ENCODE measurements around the gene ALS2CL.

DNA sequence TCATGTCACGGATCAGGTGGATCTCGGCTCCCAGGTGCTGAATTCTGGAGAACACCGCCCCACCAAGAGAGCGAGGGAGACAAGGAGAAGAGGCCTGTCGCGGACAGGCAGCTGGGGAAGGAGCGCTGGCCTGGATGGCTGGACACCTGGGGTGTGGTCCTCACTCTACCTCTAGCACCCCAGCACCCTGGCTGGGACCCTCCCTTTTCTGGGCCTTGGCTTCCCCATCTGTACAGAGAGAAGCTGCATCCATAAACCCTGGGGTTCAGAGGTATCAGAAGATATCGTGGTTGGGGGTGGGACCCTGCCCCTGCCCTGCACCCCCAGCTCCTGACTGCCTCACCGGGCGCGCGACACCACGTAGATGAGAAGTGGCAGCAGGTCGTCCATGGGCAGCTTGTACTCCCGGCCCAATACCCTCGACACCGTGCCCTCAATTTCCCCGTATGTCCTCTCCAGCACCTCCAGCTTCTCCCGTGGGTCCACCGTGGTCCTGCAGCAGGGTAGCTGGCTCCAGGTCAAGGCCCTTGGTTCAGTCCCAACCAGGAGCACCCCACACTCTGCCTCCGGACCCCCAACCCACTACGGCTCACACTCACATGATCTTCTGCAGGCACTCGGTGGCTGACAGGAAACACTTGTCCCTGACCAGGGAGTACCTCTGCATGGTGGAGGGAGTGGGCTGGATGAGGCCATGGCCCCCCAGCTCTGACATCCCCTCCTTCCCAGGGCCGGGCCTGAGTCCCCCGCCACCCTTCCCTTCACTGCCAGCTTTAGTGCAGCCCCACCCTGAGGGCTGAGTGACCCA lies 21.7 kb downstream of the ALS2CL start:
- TF ChIP-seq, protein P1, sequence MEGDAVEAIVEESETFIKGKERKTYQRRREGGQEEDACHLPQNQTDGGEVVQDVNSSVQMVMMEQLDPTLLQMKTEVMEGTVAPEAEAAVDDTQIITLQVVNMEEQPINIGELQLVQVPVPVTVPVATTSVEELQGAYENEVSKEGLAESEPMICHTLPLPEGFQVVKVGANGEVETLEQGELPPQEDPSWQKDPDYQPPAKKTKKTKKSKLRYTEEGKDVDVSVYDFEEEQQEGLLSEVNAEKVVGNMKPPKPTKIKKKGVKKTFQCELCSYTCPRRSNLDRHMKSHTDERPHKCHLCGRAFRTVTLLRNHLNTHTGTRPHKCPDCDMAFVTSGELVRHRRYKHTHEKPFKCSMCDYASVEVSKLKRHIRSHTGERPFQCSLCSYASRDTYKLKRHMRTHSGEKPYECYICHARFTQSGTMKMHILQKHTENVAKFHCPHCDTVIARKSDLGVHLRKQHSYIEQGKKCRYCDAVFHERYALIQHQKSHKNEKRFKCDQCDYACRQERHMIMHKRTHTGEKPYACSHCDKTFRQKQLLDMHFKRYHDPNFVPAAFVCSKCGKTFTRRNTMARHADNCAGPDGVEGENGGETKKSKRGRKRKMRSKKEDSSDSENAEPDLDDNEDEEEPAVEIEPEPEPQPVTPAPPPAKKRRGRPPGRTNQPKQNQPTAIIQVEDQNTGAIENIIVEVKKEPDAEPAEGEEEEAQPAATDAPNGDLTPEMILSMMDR (IDR thresholded peaks at IDR 0.05; ENCODE audit: low read length): no peak
- TF ChIP-seq EZH2phosphoT487 (IDR thresholded peaks at IDR 0.05; ENCODE audit: low read length): no peak

Measured in MM.1S (cell line).